ENCODE data around the gene PCDHB9. TPM values are rescaled to one million over a fixed set of nuclear protein-coding genes. Genes with fewer than 3 reads are reported as not detected.

PCDHB9 gene
- total and polyA plus RNA-seq, 9 of the 15 experiments (the other 6 are each of a cell fraction or from before 2014, with no cell fraction given) = not detected

Other genes with a start within 250 kb of the PCDHB9 start
Only the 7 nearest of the 37 such genes appear.
- gene PCDHB7, start 14.5 kb upstream of the PCDHB9 start, total RNA-seq (2014; rRNA removed) = not detected in 2 replicates
- gene PCDHB7, start 14.5 kb upstream of the PCDHB9 start, total RNA-seq (2014; rRNA removed; fragmentation: Illumina TruSeq; extraction: Trizol) = not detected in 2 replicates
- not detected in 2 replicates for gene PCDHB7, start 14.5 kb upstream of the PCDHB9 start, total RNA-seq (2015; rRNA removed; fragmentation: Illumina TruSeq; extraction: Trizol)
- gene PCDHB7, start 14.5 kb upstream of the PCDHB9 start, total RNA-seq (2021) = not detected in 2 replicates
- not detected in 2 replicates for gene PCDHB7, start 14.5 kb upstream of the PCDHB9 start, polyA plus RNA-seq (2011; rRNA removed)
- not detected in 2 replicates for gene PCDHB7, start 14.5 kb upstream of the PCDHB9 start, polyA plus RNA-seq (2014; fragmentation: Illumina TruSeq; extraction: Trizol)
- not detected for gene PCDHB7, start 14.5 kb upstream of the PCDHB9 start, polyA plus RNA-seq (2014; fragmentation: Nextera tagmentation; extraction: Ambion mirVana)
- not detected in 2 replicates for gene PCDHB7, start 14.5 kb upstream of the PCDHB9 start, polyA plus RNA-seq (2014; rRNA removed)
- not detected in 2 replicates for gene PCDHB8, start 9.4 kb upstream of the PCDHB9 start, total RNA-seq (2014; rRNA removed)
- gene PCDHB8, start 9.4 kb upstream of the PCDHB9 start, total RNA-seq (2014; rRNA removed; fragmentation: Illumina TruSeq; extraction: Trizol) = not detected in 2 replicates
- not detected in 2 replicates for gene PCDHB8, start 9.4 kb upstream of the PCDHB9 start, total RNA-seq (2015; rRNA removed; fragmentation: Illumina TruSeq; extraction: Trizol)
- not detected in 2 replicates for gene PCDHB8, start 9.4 kb upstream of the PCDHB9 start, total RNA-seq (2021)
- gene PCDHB8, start 9.4 kb upstream of the PCDHB9 start, polyA plus RNA-seq (2011; rRNA removed) = not detected in 2 replicates
- not detected in 2 replicates for gene PCDHB8, start 9.4 kb upstream of the PCDHB9 start, polyA plus RNA-seq (2014; fragmentation: Illumina TruSeq; extraction: Trizol)
- not detected for gene PCDHB8, start 9.4 kb upstream of the PCDHB9 start, polyA plus RNA-seq (2014; fragmentation: Nextera tagmentation; extraction: Ambion mirVana)
- gene PCDHB8, start 9.4 kb upstream of the PCDHB9 start, polyA plus RNA-seq (2014; rRNA removed) = not detected in 2 replicates
- gene PCDHB16, start 4.8 kb upstream of the PCDHB9 start, total RNA-seq (2014; rRNA removed) = not detected in 2 replicates
- not detected in 2 replicates for gene PCDHB16, start 4.8 kb upstream of the PCDHB9 start, total RNA-seq (2014; rRNA removed; fragmentation: Illumina TruSeq; extraction: Trizol)
- gene PCDHB16, start 4.8 kb upstream of the PCDHB9 start, total RNA-seq (2015; rRNA removed; fragmentation: Illumina TruSeq; extraction: Trizol) = not detected in 2 replicates
- gene PCDHB16, start 4.8 kb upstream of the PCDHB9 start, total RNA-seq (2021) = not detected in 2 replicates
- gene PCDHB16, start 4.8 kb upstream of the PCDHB9 start, polyA plus RNA-seq (2011; rRNA removed) = not detected in 2 replicates
- gene PCDHB16, start 4.8 kb upstream of the PCDHB9 start, polyA plus RNA-seq (2014; fragmentation: Illumina TruSeq; extraction: Trizol) = not detected in 2 replicates
- not detected for gene PCDHB16, start 4.8 kb upstream of the PCDHB9 start, polyA plus RNA-seq (2014; fragmentation: Nextera tagmentation; extraction: Ambion mirVana)
- gene PCDHB16, start 4.8 kb upstream of the PCDHB9 start, polyA plus RNA-seq (2014; rRNA removed) = 0.05 TPM in 1 of 2 replicates, not detected in the other
- gene PCDHB10, start 5.2 kb downstream of the PCDHB9 start, total RNA-seq (2014; rRNA removed) = not detected in 2 replicates
- not detected in 2 replicates for gene PCDHB10, start 5.2 kb downstream of the PCDHB9 start, total RNA-seq (2014; rRNA removed; fragmentation: Illumina TruSeq; extraction: Trizol)
- gene PCDHB10, start 5.2 kb downstream of the PCDHB9 start, total RNA-seq (2015; rRNA removed; fragmentation: Illumina TruSeq; extraction: Trizol) = not detected in 2 replicates
- gene PCDHB10, start 5.2 kb downstream of the PCDHB9 start, total RNA-seq (2021) = not detected in 2 replicates
- not detected in 2 replicates for gene PCDHB10, start 5.2 kb downstream of the PCDHB9 start, polyA plus RNA-seq (2011; rRNA removed)
- not detected in 2 replicates for gene PCDHB10, start 5.2 kb downstream of the PCDHB9 start, polyA plus RNA-seq (2014; fragmentation: Illumina TruSeq; extraction: Trizol)
- gene PCDHB10, start 5.2 kb downstream of the PCDHB9 start, polyA plus RNA-seq (2014; fragmentation: Nextera tagmentation; extraction: Ambion mirVana) = not detected
- not detected in 2 replicates for gene PCDHB10, start 5.2 kb downstream of the PCDHB9 start, polyA plus RNA-seq (2014; rRNA removed)
- gene PCDHB11, start 12.5 kb downstream of the PCDHB9 start, total RNA-seq (2014; rRNA removed) = not detected in 2 replicates
- not detected in 2 replicates for gene PCDHB11, start 12.5 kb downstream of the PCDHB9 start, total RNA-seq (2014; rRNA removed; fragmentation: Illumina TruSeq; extraction: Trizol)
- gene PCDHB11, start 12.5 kb downstream of the PCDHB9 start, total RNA-seq (2015; rRNA removed; fragmentation: Illumina TruSeq; extraction: Trizol) = not detected in 2 replicates
- not detected in 2 replicates for gene PCDHB11, start 12.5 kb downstream of the PCDHB9 start, total RNA-seq (2021)
- not detected in 2 replicates for gene PCDHB11, start 12.5 kb downstream of the PCDHB9 start, polyA plus RNA-seq (2011; rRNA removed)
- gene PCDHB11, start 12.5 kb downstream of the PCDHB9 start, polyA plus RNA-seq (2014; fragmentation: Illumina TruSeq; extraction: Trizol) = not detected in 2 replicates
- not detected for gene PCDHB11, start 12.5 kb downstream of the PCDHB9 start, polyA plus RNA-seq (2014; fragmentation: Nextera tagmentation; extraction: Ambion mirVana)
- gene PCDHB11, start 12.5 kb downstream of the PCDHB9 start, polyA plus RNA-seq (2014; rRNA removed) = not detected in 2 replicates
- not detected in 2 replicates for gene PCDHB12, start 21.6 kb downstream of the PCDHB9 start, total RNA-seq (2014; rRNA removed)
- not detected in 2 replicates for gene PCDHB12, start 21.6 kb downstream of the PCDHB9 start, total RNA-seq (2014; rRNA removed; fragmentation: Illumina TruSeq; extraction: Trizol)
- not detected in 2 replicates for gene PCDHB12, start 21.6 kb downstream of the PCDHB9 start, total RNA-seq (2015; rRNA removed; fragmentation: Illumina TruSeq; extraction: Trizol)
- not detected in 2 replicates for gene PCDHB12, start 21.6 kb downstream of the PCDHB9 start, total RNA-seq (2021)
- gene PCDHB12, start 21.6 kb downstream of the PCDHB9 start, polyA plus RNA-seq (2011; rRNA removed) = not detected in 2 replicates
- not detected in 2 replicates for gene PCDHB12, start 21.6 kb downstream of the PCDHB9 start, polyA plus RNA-seq (2014; fragmentation: Illumina TruSeq; extraction: Trizol)
- not detected for gene PCDHB12, start 21.6 kb downstream of the PCDHB9 start, polyA plus RNA-seq (2014; fragmentation: Nextera tagmentation; extraction: Ambion mirVana)
- gene PCDHB12, start 21.6 kb downstream of the PCDHB9 start, polyA plus RNA-seq (2014; rRNA removed) = not detected in 2 replicates
- not detected in 2 replicates for gene PCDHB13, start 26.8 kb downstream of the PCDHB9 start, total RNA-seq (2014; rRNA removed)
- not detected in 2 replicates for gene PCDHB13, start 26.8 kb downstream of the PCDHB9 start, total RNA-seq (2014; rRNA removed; fragmentation: Illumina TruSeq; extraction: Trizol)
- not detected in 2 replicates for gene PCDHB13, start 26.8 kb downstream of the PCDHB9 start, total RNA-seq (2015; rRNA removed; fragmentation: Illumina TruSeq; extraction: Trizol)
- gene PCDHB13, start 26.8 kb downstream of the PCDHB9 start, total RNA-seq (2021) = not detected in 2 replicates
- gene PCDHB13, start 26.8 kb downstream of the PCDHB9 start, polyA plus RNA-seq (2011; rRNA removed) = 0.01 TPM in 1 of 2 replicates, not detected in the other
- 0.03 TPM in 1 of 2 replicates, not detected in the other for gene PCDHB13, start 26.8 kb downstream of the PCDHB9 start, polyA plus RNA-seq (2014; fragmentation: Illumina TruSeq; extraction: Trizol)
- gene PCDHB13, start 26.8 kb downstream of the PCDHB9 start, polyA plus RNA-seq (2014; fragmentation: Nextera tagmentation; extraction: Ambion mirVana) = not detected
- not detected in 2 replicates for gene PCDHB13, start 26.8 kb downstream of the PCDHB9 start, polyA plus RNA-seq (2014; rRNA removed)